ENCODE results near the gene ANKS3.

DNA sequence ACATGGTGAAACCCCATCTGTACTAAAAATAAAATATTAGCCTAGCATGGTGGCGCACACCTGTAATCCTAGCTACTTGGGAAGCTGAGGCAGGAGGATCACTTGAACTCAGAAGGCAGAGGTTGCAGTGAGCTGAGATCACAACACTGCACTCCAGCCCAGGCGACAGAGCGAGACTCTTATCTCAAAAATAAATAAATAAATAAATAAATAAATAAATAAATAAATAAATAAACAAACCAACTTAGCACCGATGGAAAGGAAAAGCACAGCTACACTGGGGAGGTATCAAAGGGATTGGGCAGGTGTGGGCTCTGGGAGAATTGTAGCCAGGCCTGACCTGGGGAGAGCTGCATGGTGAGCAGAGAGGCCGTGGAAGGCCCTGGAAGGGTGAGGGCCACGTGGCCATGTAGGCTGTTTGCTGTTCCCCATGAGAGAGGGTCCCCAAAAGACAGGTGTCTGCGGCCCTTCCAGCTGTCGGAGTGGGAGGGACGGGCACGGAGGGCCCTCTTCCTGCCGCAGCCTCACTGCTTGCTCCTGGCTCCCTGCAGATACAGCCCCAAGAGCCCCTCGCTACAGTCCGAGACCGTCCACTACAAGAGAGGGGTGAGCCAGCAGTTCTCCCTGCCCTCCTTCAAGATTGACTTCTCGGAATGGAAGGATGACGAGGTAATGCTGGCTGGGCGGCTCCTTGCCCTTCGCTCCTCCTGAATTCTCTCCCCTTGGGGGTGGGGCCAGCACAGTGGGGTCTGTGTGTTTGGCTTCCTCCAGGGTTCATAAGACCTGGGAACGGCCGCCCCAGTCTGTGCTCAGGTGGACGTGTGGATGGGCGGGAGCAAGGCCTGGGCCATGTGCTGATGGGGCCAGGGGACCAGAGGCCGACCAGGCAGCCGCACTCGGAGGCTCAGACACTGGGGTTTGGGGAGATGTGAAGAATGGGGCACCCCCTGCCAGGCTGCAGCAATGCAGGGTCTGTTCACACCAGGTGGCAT lies 77.1 kb downstream of the ANKS3 start:
- TF ChIP-seq, protein P1, sequence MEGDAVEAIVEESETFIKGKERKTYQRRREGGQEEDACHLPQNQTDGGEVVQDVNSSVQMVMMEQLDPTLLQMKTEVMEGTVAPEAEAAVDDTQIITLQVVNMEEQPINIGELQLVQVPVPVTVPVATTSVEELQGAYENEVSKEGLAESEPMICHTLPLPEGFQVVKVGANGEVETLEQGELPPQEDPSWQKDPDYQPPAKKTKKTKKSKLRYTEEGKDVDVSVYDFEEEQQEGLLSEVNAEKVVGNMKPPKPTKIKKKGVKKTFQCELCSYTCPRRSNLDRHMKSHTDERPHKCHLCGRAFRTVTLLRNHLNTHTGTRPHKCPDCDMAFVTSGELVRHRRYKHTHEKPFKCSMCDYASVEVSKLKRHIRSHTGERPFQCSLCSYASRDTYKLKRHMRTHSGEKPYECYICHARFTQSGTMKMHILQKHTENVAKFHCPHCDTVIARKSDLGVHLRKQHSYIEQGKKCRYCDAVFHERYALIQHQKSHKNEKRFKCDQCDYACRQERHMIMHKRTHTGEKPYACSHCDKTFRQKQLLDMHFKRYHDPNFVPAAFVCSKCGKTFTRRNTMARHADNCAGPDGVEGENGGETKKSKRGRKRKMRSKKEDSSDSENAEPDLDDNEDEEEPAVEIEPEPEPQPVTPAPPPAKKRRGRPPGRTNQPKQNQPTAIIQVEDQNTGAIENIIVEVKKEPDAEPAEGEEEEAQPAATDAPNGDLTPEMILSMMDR (IDR thresholded peaks at IDR 0.05): no peak
- TF ChIP-seq, protein P2, sequence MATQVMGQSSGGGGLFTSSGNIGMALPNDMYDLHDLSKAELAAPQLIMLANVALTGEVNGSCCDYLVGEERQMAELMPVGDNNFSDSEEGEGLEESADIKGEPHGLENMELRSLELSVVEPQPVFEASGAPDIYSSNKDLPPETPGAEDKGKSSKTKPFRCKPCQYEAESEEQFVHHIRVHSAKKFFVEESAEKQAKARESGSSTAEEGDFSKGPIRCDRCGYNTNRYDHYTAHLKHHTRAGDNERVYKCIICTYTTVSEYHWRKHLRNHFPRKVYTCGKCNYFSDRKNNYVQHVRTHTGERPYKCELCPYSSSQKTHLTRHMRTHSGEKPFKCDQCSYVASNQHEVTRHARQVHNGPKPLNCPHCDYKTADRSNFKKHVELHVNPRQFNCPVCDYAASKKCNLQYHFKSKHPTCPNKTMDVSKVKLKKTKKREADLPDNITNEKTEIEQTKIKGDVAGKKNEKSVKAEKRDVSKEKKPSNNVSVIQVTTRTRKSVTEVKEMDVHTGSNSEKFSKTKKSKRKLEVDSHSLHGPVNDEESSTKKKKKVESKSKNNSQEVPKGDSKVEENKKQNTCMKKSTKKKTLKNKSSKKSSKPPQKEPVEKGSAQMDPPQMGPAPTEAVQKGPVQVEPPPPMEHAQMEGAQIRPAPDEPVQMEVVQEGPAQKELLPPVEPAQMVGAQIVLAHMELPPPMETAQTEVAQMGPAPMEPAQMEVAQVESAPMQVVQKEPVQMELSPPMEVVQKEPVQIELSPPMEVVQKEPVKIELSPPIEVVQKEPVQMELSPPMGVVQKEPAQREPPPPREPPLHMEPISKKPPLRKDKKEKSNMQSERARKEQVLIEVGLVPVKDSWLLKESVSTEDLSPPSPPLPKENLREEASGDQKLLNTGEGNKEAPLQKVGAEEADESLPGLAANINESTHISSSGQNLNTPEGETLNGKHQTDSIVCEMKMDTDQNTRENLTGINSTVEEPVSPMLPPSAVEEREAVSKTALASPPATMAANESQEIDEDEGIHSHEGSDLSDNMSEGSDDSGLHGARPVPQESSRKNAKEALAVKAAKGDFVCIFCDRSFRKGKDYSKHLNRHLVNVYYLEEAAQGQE (IDR thresholded peaks at IDR 0.05; ENCODE audit: insufficient read depth in 1 of 2, low read depth in 2 of 2, low read length in 1 of 2): no peak
- TF ChIP-seq POLR2AphosphoS5 (IDR thresholded peaks at IDR 0.05; ENCODE audit: low read depth, low read length): no peak

Data from Panc1 (cell line).